Type B pancreatic cell (in vitro differentiated cells): ENCODE results near the gene SETBP1. TPM values are rescaled to one million over a fixed set of nuclear protein-coding genes. Genes with fewer than 3 reads are reported as not detected.

ENCODE experiments used
- DNase-seq: peaks from one replicate; pipeline ENCODE4 v3.0.0; 2021; ENCODE audit warnings: mixed read lengths; ENCODE audit not compliant: unreplicated experiment; ENCODE audit errors: extremely low spot score
- H3K27ac Mint-ChIP-seq: 2 replicates; pipeline ENCODE4 v1.8.0; 2021; ENCODE audit warnings: mild to moderate bottlenecking, mixed read lengths
- H3K27me3 Mint-ChIP-seq: 2 replicates; pipeline ENCODE4 v1.8.0; 2021; ENCODE audit warnings: mixed read lengths
- H3K36me3 Mint-ChIP-seq: 2 replicates; pipeline ENCODE4 v1.8.0; 2021; ENCODE audit warnings: mixed read lengths
- H3K4me1 Mint-ChIP-seq: one replicate; pipeline ENCODE4 v1.8.0; 2021; ENCODE audit warnings: mixed read lengths; ENCODE audit not compliant: unreplicated experiment
- H3K4me3 Mint-ChIP-seq: 2 replicates; pipeline ENCODE4 v1.8.0; 2021; ENCODE audit warnings: mild to moderate bottlenecking, mixed read lengths
- H3K9me3 Mint-ChIP-seq: 2 replicates; pipeline ENCODE4 v1.8.0; 2021; ENCODE audit warnings: mixed read lengths
- total RNA-seq: library from RNA; stranded (reverse); gene quantifications from 2 replicates; pipeline ENCODE4 v1.2.1, GENCODE V29; 2021; ENCODE audit warnings: low replicate concordance
- TF ChIP-seq, protein P1 (sequence below): fragments of 200-600 bp; sonication (generic); conservative IDR thresholded peaks from 2 replicates; pipeline ENCODE4 v1.5.0; 2021; ENCODE audit warnings: antibody characterized with exemption, mild to moderate bottlenecking

Gene SETBP1
- total RNA-seq, 1 donor from 2014 or later, result 62.7 TPM

DNA sequence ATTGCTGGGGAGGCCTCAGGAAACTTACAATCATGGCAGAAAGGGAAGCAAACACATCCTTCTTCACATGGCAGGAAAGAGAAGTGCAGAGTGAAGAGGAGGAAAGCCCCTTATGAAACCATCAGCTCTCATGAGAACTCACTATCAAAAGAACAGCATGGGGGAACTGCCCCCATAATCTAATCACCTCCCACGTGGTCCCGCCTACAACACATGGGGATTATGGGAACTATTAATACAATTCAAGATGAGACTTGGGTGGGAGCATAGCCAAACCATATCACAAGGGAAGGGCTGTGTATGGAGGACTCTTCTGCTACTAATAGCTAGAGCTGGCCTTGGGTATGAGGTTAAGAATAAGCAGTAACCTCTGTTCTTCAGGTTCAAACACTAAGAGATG, 8.8 kb upstream of the SETBP1 start:
- DNase-seq, result no peak
- TF ChIP-seq, protein P1, sequence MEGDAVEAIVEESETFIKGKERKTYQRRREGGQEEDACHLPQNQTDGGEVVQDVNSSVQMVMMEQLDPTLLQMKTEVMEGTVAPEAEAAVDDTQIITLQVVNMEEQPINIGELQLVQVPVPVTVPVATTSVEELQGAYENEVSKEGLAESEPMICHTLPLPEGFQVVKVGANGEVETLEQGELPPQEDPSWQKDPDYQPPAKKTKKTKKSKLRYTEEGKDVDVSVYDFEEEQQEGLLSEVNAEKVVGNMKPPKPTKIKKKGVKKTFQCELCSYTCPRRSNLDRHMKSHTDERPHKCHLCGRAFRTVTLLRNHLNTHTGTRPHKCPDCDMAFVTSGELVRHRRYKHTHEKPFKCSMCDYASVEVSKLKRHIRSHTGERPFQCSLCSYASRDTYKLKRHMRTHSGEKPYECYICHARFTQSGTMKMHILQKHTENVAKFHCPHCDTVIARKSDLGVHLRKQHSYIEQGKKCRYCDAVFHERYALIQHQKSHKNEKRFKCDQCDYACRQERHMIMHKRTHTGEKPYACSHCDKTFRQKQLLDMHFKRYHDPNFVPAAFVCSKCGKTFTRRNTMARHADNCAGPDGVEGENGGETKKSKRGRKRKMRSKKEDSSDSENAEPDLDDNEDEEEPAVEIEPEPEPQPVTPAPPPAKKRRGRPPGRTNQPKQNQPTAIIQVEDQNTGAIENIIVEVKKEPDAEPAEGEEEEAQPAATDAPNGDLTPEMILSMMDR, result no peak
- Mint-ChIP-seq H3K36me3 (peaks cover 3% of the 10 kb centered on the region), H3K4me1 (peaks cover 24% of the 10 kb centered on the region), H3K4me3 (no peak overlapping the region), H3K27ac (peak overlapping the region; percentile 77), H3K9me3 (peaks cover 5% of the 10 kb centered on the region), H3K27me3 (peaks cover 3% of the 10 kb centered on the region)

- Mint-ChIP-seq H3K27ac (peak overlapping the region; percentile 77), H3K4me3 (peak overlapping the region; percentile 10), H3K9me3 (peaks cover 5% of the 10 kb centered on the region), H3K36me3 (peaks cover 3% of the 10 kb centered on the region), H3K4me1 (peaks cover 22% of the 10 kb centered on the region), H3K27me3 (peaks cover 2% of the 10 kb centered on the region)
- DNase-seq, result no peak
- TF ChIP-seq, protein P1, result no peak
Measured at GRCh38 chr18:44672506-44672905, 8.2 kb upstream of the SETBP1 start.

DNA sequence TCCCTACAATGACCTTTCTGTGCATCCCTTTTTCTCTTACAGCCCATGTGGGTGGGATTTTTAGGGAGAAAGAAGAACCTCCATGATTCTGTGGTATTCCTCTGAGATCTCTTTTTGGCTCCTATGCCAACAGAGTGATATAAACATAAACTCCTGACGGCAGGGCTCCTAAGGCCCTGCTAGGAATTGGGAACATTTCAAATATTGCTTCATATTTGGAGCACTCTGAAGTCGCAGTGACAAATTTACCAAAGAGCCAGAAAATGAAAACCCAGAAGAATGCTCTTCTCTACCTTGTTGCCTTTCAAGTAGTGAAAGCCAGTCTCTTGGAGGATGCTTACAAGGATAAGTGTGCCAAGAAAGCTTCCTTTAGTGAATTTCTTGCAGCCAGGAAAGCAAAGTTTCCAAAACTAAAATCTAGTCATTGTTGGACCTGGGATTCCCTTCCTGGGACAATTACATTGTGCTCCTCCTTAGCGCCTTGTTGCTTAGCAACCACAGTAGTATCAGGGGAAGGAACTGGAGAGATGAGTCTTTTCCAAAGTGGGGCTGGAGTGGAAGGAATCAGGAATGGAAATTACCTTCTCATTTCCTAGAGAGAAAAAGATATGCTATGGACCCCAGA, 7.3 kb upstream of the SETBP1 start:
- no peak for DNase-seq
- Mint-ChIP-seq H3K4me3 (no peak overlapping the region), H3K27ac (no peak overlapping the region), H3K36me3 (peaks cover 3% of the 10 kb centered on the region), H3K9me3 (peaks cover 5% of the 10 kb centered on the region), H3K27me3 (no peaks in the 10 kb centered on the region), H3K4me1 (peaks cover 19% of the 10 kb centered on the region)
- TF ChIP-seq, protein P1, result no peak

DNA sequence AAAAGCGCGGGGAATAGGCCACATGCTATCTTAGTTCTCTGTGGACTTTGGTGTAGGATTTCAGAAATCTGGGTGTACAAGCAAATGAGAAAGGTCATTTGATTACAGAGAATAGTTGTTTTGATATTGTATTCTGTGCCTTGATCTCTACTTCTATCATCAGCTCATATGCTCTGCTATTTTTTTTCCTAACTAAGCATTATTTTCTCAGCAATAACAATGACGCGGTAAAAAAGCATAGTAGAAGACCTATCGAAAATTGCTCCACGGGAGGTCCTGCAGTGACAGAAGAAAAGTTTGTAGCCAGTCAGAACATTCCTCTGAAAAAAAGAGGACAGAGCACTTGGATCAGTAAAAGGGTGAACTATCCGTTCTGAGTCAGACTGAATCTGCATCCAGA, 2.8 kb upstream of the SETBP1 start:
- Mint-ChIP-seq H3K9me3 (no peaks in the 10 kb centered on the region), H3K27me3 (peaks cover 6% of the 10 kb centered on the region), H3K4me3 (peak overlapping the region; percentile 82), H3K36me3 (peaks cover 3% of the 10 kb centered on the region), H3K27ac (no peak overlapping the region), H3K4me1 (peaks cover 16% of the 10 kb centered on the region)
- TF ChIP-seq, protein P1, result no peak
- no peak for DNase-seq

GRCh38 chr18:44678725-44679055, 2.0 kb upstream of the SETBP1 start:
- no peak for DNase-seq
- Mint-ChIP-seq H3K9me3 (no peaks in the 10 kb centered on the region), H3K4me3 (peak overlapping the region; percentile 82), H3K27ac (peak overlapping the region; percentile 55), H3K36me3 (peaks cover 3% of the 10 kb centered on the region), H3K27me3 (peaks cover 6% of the 10 kb centered on the region), H3K4me1 (peaks cover 12% of the 10 kb centered on the region)
- TF ChIP-seq, protein P1, result no peak
